Measurements from ENCODE around the gene MORC4. TPM values are rescaled to one million over a fixed set of nuclear protein-coding genes. Genes with fewer than 3 reads are reported as not detected.

The MORC4 gene
- polyA plus RNA-seq, 1 of the 3 experiments (the other 2 are of a cell fraction): 12.5 TPM

GRCh38 chrX:106891762-106892460, 108.1 kb downstream of the MORC4 start:
- no peak overlapping the region for H2AFZ ChIP-seq (ENCODE audit: low read depth)
- no peak overlapping the region for H3K27ac ChIP-seq (ENCODE audit: low read depth in 2 of 2, low read length in 1 of 2)
- ChIA-PET CTCF (interaction anchor here (1.2 to 5.0 kb wide), 2 partner anchors 17 to 68 kb away, joined by 4 to 33 read pairs; no protein-coding TSS in a partner anchor), POLR2A (interaction anchor here (0.7 kb wide), 1 partner anchor 1268 kb away, joined by 5 read pairs; no protein-coding TSS in a partner anchor)
- no peaks in the 10 kb centered on the region for H3K9me2 ChIP-seq
- no peaks in the 10 kb centered on the region for H3F3A ChIP-seq (replicated peaks; ENCODE audit: insufficient read depth)
- no peaks in the 10 kb centered on the region for H3K79me2 ChIP-seq (ENCODE audit: insufficient read depth)
- H3K27me3 ChIP-seq (ENCODE audit: insufficient read depth): peaks cover 33% of the 10 kb centered on the region
- TF ChIP-seq NRF1 (IDR thresholded peaks at IDR 0.05; ENCODE audit: low read depth, low read length): no peak
- no peak for TF ChIP-seq CHD2 (IDR thresholded peaks at IDR 0.05; ENCODE audit: low read length, partially characterized antibody)
- no peak for TF ChIP-seq GATA2 (CRISPR knock-in tag; IDR thresholded peaks at IDR 0.05)
- no peak for TF ChIP-seq MAX (IDR thresholded peaks at IDR 0.05; ENCODE audit: low read depth)
- no peak for TF ChIP-seq TCF12 (IDR thresholded peaks at IDR 0.05)
- TF ChIP-seq REST (IDR thresholded peaks at IDR 0.05; ENCODE audit: low read depth, low read length): no peak
- TF ChIP-seq RCOR1 (IDR thresholded peaks at IDR 0.05; ENCODE audit: low read length): no peak
- no peak for TF ChIP-seq SIN3A (IDR thresholded peaks at IDR 0.05; ENCODE audit: borderline replicate concordance, low read depth, low read length)
- no peak for TF ChIP-seq ZBTB33 (IDR thresholded peaks at IDR 0.05; ENCODE audit: borderline replicate concordance, low read depth)
- TF ChIP-seq FOSL2 (IDR thresholded peaks at IDR 0.05; ENCODE audit: borderline replicate concordance, low read depth): no peak
- no peak for TF ChIP-seq ELF1 (IDR thresholded peaks at IDR 0.05)
- TF ChIP-seq SMC3 (IDR thresholded peaks at IDR 0.05; ENCODE audit: low read depth, low read length): no peak
- no peak for TF ChIP-seq USF1 (IDR thresholded peaks at IDR 0.05; ENCODE audit: borderline replicate concordance, low read depth)
- H3K36me3 ChIP-seq (replicated peaks in 1 of 2; ENCODE audit: control insufficient read depth in 1 of 2, insufficient read depth in 2 of 2, low read length in 1 of 2): no peaks in the 10 kb centered on the region
- WGBS (ENCODE audit: low lambda C conversion rate): 30% methylated on average over 7 of the region's 7 CpGs
- no peaks in the 10 kb centered on the region for H3K9me3 ChIP-seq
- no peak overlapping the region for H3K9ac ChIP-seq
- H4K20me1 ChIP-seq (ENCODE audit: insufficient read depth): no peaks in the 10 kb centered on the region
- no peak overlapping the region for H3K4me2 ChIP-seq
- H3K4me3 ChIP-seq (ENCODE audit: low read depth in 2 of 2, low read length in 1 of 2): no peak overlapping the region
- no peak for DNase-seq
- peaks cover 0 to 13% of the 10 kb centered on the region in 2 experiments; a peak in 2 of 4 replicates for H3K4me1 ChIP-seq (ENCODE audit: control insufficient read depth in 1 of 2, insufficient read depth in 2 of 2, low read depth in 1 of 2, low read length in 1 of 2)

Other genes with a start within 250 kb of the MORC4 start
- 0.03 and 0.08 TPM in 2 replicates for gene TBC1D8B, start 197.5 kb downstream of the MORC4 start, polyA plus RNA-seq (2012; rRNA removed)
- 0.08 TPM in 1 of 2 replicates, not detected in the other for gene RIPPLY1, start 96.9 kb downstream of the MORC4 start, polyA plus RNA-seq (2012; rRNA removed)
- gene CLDN2, start 79.8 kb downstream of the MORC4 start, polyA plus RNA-seq (2012; rRNA removed): 0.36 TPM in 2 replicates
- gene RBM41, start 118.6 kb upstream of the MORC4 start, polyA plus RNA-seq (2012; rRNA removed): 4.2 and 6.4 TPM in 2 replicates
- 3.2 and 3.3 TPM in 2 replicates for gene NUP62CL, start 206.2 kb upstream of the MORC4 start, polyA plus RNA-seq (2012; rRNA removed)
- not detected in 2 replicates for gene DNAAF6, start 206.4 kb upstream of the MORC4 start, polyA plus RNA-seq (2012; rRNA removed)